Smooth muscle cell (in vitro differentiated cells): ENCODE results near the gene C2orf76. TPM values are rescaled to one million over a fixed set of nuclear protein-coding genes. Genes with fewer than 3 reads are reported as not detected.

Source experiments
- DNase-seq: peaks from one replicate; lab custom pipeline; 2025; ENCODE audit not compliant: unreplicated experiment; lab: John Stamatoyannopoulos, UW
- H2AFZ ChIP-seq: fragments of 200-600 bp; sonication (generic); 2 replicates; pipeline ENCODE4 v1.6.0; 2016; ENCODE audit warnings: antibody characterized with exemption, low read depth, mild to moderate bottlenecking
- H3F3A ChIP-seq: fragments of 200-600 bp; sonication (generic); 2 replicates; pipeline ENCODE4 v1.6.0; 2017; ENCODE audit warnings: antibody characterized with exemption, low read depth
- H3K27ac ChIP-seq: fragments of 200-600 bp; sonication (generic); 2 replicates; pipeline ENCODE4 v1.5.1; 2016; ENCODE audit warnings: low read depth, mild to moderate bottlenecking
- H3K27me3 ChIP-seq: fragments of 200-600 bp; sonication (generic); 2 replicates; pipeline ENCODE4 v1.6.1; 2016; ENCODE audit warnings: low read depth, mild to moderate bottlenecking
- H3K36me3 ChIP-seq: fragments of 200-600 bp; sonication (generic); 2 replicates; pipeline ENCODE4 v1.5.1; 2016; ENCODE audit warnings: low read depth
- H3K4me1 ChIP-seq: fragments of 200-600 bp; sonication (generic); 2 replicates; pipeline ENCODE4 v1.5.1; 2016; ENCODE audit warnings: low read depth
- H3K4me2 ChIP-seq: fragments of 200-600 bp; sonication (generic); 2 replicates; pipeline ENCODE4 v1.6.0; 2016; ENCODE audit warnings: mild to moderate bottlenecking
- H3K4me3 ChIP-seq: fragments of 200-600 bp; sonication (generic); 2 replicates; pipeline ENCODE4 v1.5.1; 2016; ENCODE audit warnings: mild to moderate bottlenecking
- H3K79me2 ChIP-seq: fragments of 200-600 bp; sonication (generic); 2 replicates; pipeline ENCODE4 v1.6.0; 2016; ENCODE audit warnings: low read depth, mild to moderate bottlenecking
- H3K9ac ChIP-seq: fragments of 200-600 bp; sonication (generic); 2 replicates; pipeline ENCODE4 v1.6.0; 2016; ENCODE audit warnings: low read depth
- H3K9me3 ChIP-seq: fragments of 200-600 bp; sonication (generic); replicated peaks from 2 replicates; pipeline ENCODE4 v1.5.1; 2016; ENCODE audit warnings: low read depth
- H4K20me1 ChIP-seq: fragments of 200-600 bp; sonication (generic); 2 replicates; pipeline ENCODE4 v1.6.0; 2016; ENCODE audit warnings: low read depth
- WGBS: methylation state at CpG from one replicate; pipeline ENCODE4 v1.1.7; 2016; ENCODE audit warnings: low lambda C conversion rate; 5-methylcytosine and 5-hydroxymethylcytosine counted together
- polyA plus RNA-seq: library from polyadenylated mRNA; unstranded; fragments of >200 nt; fragmentation: Nextera tagmentation; extraction: Ambion mirVana; gene quantifications from 2 replicates; pipeline ENCODE4 v1.2.1, GENCODE V29; 2016
- total RNA-seq: library from RNA; depleted of rRNA; stranded (reverse); fragments of >200 nt; gene quantifications from 2 replicates; pipeline ENCODE4 v1.2.3, GENCODE V29; 2014
- TF ChIP-seq, protein P1 (sequence below): fragments of 200-600 bp; sonication (generic); IDR thresholded peaks from 2 replicates; pipeline ENCODE4 v1.5.1; 2017; ENCODE audit warnings: borderline replicate concordance, mild to moderate bottlenecking, antibody characterized with exemption; ENCODE audit not compliant: insufficient read depth, poor library complexity, severe bottlenecking

Gene C2orf76
- total and polyA plus RNA-seq, 2 experiments from 2014 or later, result 16.0 to 30.2 TPM

DNA sequence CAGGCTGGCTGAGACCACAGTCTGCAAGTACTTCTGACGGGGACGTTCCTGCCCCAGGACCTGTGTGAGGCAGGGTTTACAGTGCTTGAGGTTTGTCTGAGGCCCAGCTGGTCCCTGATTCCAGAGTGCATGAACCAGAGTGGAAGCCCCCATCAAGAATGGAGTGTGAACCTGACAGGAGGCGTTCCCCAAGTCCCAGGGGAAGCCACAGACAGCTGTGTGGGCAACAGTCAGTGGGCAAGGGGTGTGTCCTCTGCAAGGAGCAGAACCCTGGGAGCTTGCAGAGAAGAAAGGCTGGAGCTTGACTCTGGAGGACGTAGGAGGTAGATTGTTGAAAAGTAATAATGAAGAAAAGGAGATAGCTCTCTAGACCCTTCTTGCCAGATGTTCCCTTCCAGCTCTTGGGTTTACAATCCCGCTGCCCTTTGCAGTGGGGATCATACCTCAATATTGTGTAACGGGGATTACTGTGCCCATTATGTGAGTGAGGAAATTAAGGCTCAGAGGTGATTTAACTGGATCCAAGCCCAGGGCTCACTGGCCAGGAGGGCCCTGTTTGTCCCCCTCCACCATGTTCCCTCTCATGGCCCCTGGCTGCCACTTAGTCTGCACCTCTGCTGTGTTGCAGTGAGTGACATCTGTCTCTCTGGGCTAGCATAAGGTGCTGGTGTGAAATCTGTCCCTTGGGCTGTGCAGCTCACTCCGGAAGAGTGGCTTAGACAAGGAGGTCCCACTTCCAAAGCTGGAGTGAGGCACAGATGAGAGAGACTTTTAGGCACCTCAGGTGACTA, 6.3 kb upstream of the C2orf76 start:
- peaks cover 5% of the 10 kb centered on the region for H3K4me1 ChIP-seq
- H3K4me2 ChIP-seq, result no peak overlapping the region
- TF ChIP-seq, protein P1, sequence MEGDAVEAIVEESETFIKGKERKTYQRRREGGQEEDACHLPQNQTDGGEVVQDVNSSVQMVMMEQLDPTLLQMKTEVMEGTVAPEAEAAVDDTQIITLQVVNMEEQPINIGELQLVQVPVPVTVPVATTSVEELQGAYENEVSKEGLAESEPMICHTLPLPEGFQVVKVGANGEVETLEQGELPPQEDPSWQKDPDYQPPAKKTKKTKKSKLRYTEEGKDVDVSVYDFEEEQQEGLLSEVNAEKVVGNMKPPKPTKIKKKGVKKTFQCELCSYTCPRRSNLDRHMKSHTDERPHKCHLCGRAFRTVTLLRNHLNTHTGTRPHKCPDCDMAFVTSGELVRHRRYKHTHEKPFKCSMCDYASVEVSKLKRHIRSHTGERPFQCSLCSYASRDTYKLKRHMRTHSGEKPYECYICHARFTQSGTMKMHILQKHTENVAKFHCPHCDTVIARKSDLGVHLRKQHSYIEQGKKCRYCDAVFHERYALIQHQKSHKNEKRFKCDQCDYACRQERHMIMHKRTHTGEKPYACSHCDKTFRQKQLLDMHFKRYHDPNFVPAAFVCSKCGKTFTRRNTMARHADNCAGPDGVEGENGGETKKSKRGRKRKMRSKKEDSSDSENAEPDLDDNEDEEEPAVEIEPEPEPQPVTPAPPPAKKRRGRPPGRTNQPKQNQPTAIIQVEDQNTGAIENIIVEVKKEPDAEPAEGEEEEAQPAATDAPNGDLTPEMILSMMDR, result no peak
- H3K9me3 ChIP-seq, result no peaks in the 10 kb centered on the region
- no peak overlapping the region for H3K27ac ChIP-seq
- no peak overlapping the region for H3K9ac ChIP-seq
- DNase-seq, result no peak
- no peaks in the 10 kb centered on the region for H3K27me3 ChIP-seq
- H3K79me2 ChIP-seq, result peaks cover 7% of the 10 kb centered on the region
- peaks cover 19% of the 10 kb centered on the region for H4K20me1 ChIP-seq
- 89% methylated on average over 7 of the region's 7 CpGs for WGBS
- H3K36me3 ChIP-seq, result peaks cover 26% of the 10 kb centered on the region
- no peak overlapping the region for H3K4me3 ChIP-seq
- H2AFZ ChIP-seq, result no peak overlapping the region
- H3F3A ChIP-seq, result no peaks in the 10 kb centered on the region

DNA sequence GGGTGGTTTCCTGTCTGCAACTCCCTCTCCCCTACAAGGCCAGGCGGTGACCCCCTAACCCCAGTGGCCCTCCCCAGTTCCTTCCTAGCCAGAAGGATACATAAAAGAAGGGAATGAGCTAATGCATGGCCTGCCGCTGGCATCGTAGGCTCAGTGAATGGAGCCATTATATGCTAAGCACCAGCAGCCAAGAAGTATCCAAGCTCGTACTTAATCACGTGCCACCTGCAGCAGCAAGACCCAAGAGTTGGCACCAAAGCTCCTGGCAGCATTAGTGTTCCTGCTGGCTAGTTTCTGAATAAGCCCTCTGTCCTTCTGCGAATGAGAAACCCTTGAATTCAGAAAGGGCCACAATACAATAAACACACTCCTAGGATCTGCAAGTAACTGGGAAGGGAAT, 4.5 kb upstream of the C2orf76 start:
- no peak overlapping the region for H3K4me3 ChIP-seq
- H3K79me2 ChIP-seq, result peaks cover 16% of the 10 kb centered on the region
- no peak overlapping the region for H2AFZ ChIP-seq
- H3F3A ChIP-seq, result no peaks in the 10 kb centered on the region
- no peak for DNase-seq
- no peaks in the 10 kb centered on the region for H3K9me3 ChIP-seq
- H3K27ac ChIP-seq, result no peak overlapping the region
- H3K4me1 ChIP-seq, result peaks cover 7% of the 10 kb centered on the region
- no peak overlapping the region for H3K9ac ChIP-seq
- H3K27me3 ChIP-seq, result no peaks in the 10 kb centered on the region
- TF ChIP-seq, protein P1, result no peak
- no peak overlapping the region for H3K4me2 ChIP-seq
- H3K36me3 ChIP-seq, result peaks cover 26% of the 10 kb centered on the region
- H4K20me1 ChIP-seq, result peaks cover 23% of the 10 kb centered on the region
- WGBS, result 99% methylated on average over 6 of the region's 6 CpGs

DNA sequence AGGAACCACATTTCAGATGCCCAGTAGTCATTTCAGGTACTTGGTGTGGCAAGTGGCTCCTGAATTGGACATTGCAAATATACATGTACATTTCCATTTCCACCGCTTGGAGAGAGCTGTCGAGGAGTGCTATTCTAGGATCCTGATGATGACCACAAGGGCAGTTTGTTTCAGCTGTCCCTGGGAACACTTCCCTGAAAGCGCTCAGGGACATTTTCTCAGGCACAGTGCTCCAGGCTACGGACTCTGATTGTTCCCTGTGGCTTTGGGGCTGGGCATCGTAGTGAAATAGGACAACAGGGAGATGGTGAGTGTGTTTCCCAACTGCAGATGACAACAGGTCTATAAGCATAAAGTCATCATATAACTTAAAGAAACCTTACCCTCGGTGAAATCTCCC, 3.2 kb upstream of the C2orf76 start:
- peaks cover 23% of the 10 kb centered on the region for H4K20me1 ChIP-seq
- H3F3A ChIP-seq, result no peaks in the 10 kb centered on the region
- no peak overlapping the region for H2AFZ ChIP-seq
- no peaks in the 10 kb centered on the region for H3K27me3 ChIP-seq
- TF ChIP-seq, protein P1, result no peak
- WGBS, result 95% methylated on average over 6 of the region's 6 CpGs
- peaks cover 26% of the 10 kb centered on the region for H3K36me3 ChIP-seq
- H3K9ac ChIP-seq, result no peak overlapping the region
- no peak overlapping the region for H3K27ac ChIP-seq
- H3K4me1 ChIP-seq, result peaks cover 17% of the 10 kb centered on the region
- H3K9me3 ChIP-seq, result no peaks in the 10 kb centered on the region
- H3K79me2 ChIP-seq, result peaks cover 27% of the 10 kb centered on the region
- H3K4me3 ChIP-seq, result no peak overlapping the region
- DNase-seq, result no peak
- no peak overlapping the region for H3K4me2 ChIP-seq
